ENCODE measurements around the gene CTNNA3. TPM values are rescaled to one million over a fixed set of nuclear protein-coding genes. Genes with fewer than 3 reads are reported as not detected.
A peak's percentile ranks its signal among the peaks of the same experiment; 100 is the strongest.

CTNNA3 gene
- total and polyA plus RNA-seq, 2 donors (not counting 1 experiment from before 2014, with no cell fraction given), result not detected

DNA sequence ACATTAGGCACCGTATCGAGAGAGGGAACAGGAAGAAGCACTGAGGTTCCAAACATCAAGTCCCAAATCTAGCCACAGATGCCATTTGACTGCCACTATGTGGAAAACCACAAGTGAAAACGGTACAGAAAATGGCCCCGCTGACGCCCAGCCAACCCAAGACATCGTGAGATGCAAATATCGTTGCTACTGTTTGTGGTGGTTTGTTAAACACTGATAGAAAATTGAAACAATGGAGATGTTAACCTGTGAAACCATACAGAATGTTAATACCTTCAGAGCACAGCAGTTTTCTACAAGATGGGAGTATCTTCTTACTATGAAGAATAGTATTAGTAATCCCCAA is 922.5 kb downstream of the CTNNA3 start:
- no peaks in the 10 kb centered on the region for H3K9me3 ChIP-seq (ENCODE audit: control insufficient read depth, insufficient read depth, low read depth, low read length)
- H2AFZ ChIP-seq (ENCODE audit: low read length), result peak overlapping the region; percentile 66
- H3K4me1 ChIP-seq (ENCODE audit: control insufficient read depth, extremely low read depth, insufficient read depth, low read length), result no peaks in the 10 kb centered on the region
- no peaks in the 10 kb centered on the region for H3K79me2 ChIP-seq (ENCODE audit: control insufficient read depth, insufficient read depth, low read length)
- DNase-seq (ENCODE audit: low read depth in 2 of 2), result no peak
- H4K20me1 ChIP-seq (ENCODE audit: control insufficient read depth, extremely low read depth, insufficient read depth, low read length), result no peaks in the 10 kb centered on the region
- no peak overlapping the region for H3K4me3 ChIP-seq (replicated peaks in 1 of 4; ENCODE audit: control extremely low read depth in 1 of 4, insufficient read depth in 1 of 4, low read depth in 3 of 4, low read length in 4 of 4)
- H3K4me2 ChIP-seq (ENCODE audit: extremely low read depth, insufficient read depth, low read length), result no peak overlapping the region
- no peak overlapping the region for H3K27ac ChIP-seq (ENCODE audit: insufficient read depth, low read length)
- H3K9ac ChIP-seq (ENCODE audit: insufficient read depth, low read length), result no peak overlapping the region
- no peaks in the 10 kb centered on the region for H3K27me3 ChIP-seq (ENCODE audit: control insufficient read depth, insufficient read depth, low read length)
- H3K36me3 ChIP-seq (ENCODE audit: control insufficient read depth, insufficient read depth, low read length), result no peaks in the 10 kb centered on the region
- no peak for TF ChIP-seq EZH2 (IDR thresholded peaks at IDR 0.05; ENCODE audit: low read length, missing control alignments)
- TF ChIP-seq, protein P1, sequence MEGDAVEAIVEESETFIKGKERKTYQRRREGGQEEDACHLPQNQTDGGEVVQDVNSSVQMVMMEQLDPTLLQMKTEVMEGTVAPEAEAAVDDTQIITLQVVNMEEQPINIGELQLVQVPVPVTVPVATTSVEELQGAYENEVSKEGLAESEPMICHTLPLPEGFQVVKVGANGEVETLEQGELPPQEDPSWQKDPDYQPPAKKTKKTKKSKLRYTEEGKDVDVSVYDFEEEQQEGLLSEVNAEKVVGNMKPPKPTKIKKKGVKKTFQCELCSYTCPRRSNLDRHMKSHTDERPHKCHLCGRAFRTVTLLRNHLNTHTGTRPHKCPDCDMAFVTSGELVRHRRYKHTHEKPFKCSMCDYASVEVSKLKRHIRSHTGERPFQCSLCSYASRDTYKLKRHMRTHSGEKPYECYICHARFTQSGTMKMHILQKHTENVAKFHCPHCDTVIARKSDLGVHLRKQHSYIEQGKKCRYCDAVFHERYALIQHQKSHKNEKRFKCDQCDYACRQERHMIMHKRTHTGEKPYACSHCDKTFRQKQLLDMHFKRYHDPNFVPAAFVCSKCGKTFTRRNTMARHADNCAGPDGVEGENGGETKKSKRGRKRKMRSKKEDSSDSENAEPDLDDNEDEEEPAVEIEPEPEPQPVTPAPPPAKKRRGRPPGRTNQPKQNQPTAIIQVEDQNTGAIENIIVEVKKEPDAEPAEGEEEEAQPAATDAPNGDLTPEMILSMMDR (conservative IDR thresholded peaks at IDR 0.05 in 1 of 2, IDR thresholded peaks at IDR 0.05 in 1 of 2; ENCODE audit: low read depth in 1 of 2, low read length in 2 of 2), result no peak

- Histone ChIP-seq H3K27me3 (ENCODE audit: control insufficient read depth, insufficient read depth, low read length) (no peaks in the 10 kb centered on the region), H4K20me1 (ENCODE audit: control insufficient read depth, extremely low read depth, insufficient read depth, low read length) (no peaks in the 10 kb centered on the region), H3K4me3 (replicated peaks in 1 of 4; ENCODE audit: control extremely low read depth in 1 of 4, insufficient read depth in 1 of 4, low read depth in 3 of 4, low read length in 4 of 4) (no peak overlapping the region), H3K27ac (ENCODE audit: insufficient read depth, low read length) (no peak overlapping the region), H3K36me3 (ENCODE audit: control insufficient read depth, insufficient read depth, low read length) (no peaks in the 10 kb centered on the region), H2AFZ (ENCODE audit: low read length) (peak overlapping the region; percentile 66), H3K4me1 (ENCODE audit: control insufficient read depth, extremely low read depth, insufficient read depth, low read length) (no peaks in the 10 kb centered on the region), H3K9ac (ENCODE audit: insufficient read depth, low read length) (no peak overlapping the region), H3K79me2 (ENCODE audit: control insufficient read depth, insufficient read depth, low read length) (no peaks in the 10 kb centered on the region), H3K9me3 (ENCODE audit: control insufficient read depth, insufficient read depth, low read depth, low read length) (no peaks in the 10 kb centered on the region), H3K4me2 (ENCODE audit: extremely low read depth, insufficient read depth, low read length) (no peak overlapping the region)
- TF ChIP-seq, protein P1 (conservative IDR thresholded peaks at IDR 0.05 in 1 of 2, IDR thresholded peaks at IDR 0.05 in 1 of 2; ENCODE audit: low read depth in 1 of 2, low read length in 2 of 2), result no peak
- TF ChIP-seq EZH2 (IDR thresholded peaks at IDR 0.05; ENCODE audit: low read length, missing control alignments), result no peak
- peak; percentile 18 to 47 for DNase-seq (ENCODE audit: low read depth in 2 of 2)
These were observed 923.2 kb downstream of the CTNNA3 start for GRCh38 chr10:66772548-66773471.

DNA sequence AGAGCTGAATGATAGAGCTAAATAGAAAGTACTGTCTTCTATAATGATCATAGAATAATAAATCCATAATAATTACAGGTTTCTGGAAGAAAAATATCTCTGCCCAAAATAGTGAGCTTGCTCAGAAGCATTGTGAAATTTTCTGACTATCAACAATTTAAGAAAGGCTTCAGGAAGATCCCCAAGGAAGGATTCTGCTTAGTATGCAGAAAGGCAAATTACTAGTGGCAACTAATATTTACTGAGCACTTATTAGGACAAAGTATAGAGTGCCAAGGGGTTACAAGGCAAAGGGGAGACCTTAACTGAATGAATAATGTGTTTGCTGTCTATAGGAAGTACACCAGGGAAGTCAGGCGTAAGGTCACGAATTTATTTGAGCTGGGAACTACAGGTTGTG is 928.3 kb downstream of the CTNNA3 start:
- Histone ChIP-seq H4K20me1 (ENCODE audit: control insufficient read depth, extremely low read depth, insufficient read depth, low read length) (no peaks in the 10 kb centered on the region), H3K27me3 (ENCODE audit: control insufficient read depth, insufficient read depth, low read length) (no peaks in the 10 kb centered on the region), H2AFZ (ENCODE audit: low read length) (no peak overlapping the region), H3K27ac (ENCODE audit: insufficient read depth, low read length) (no peak overlapping the region), H3K9me3 (ENCODE audit: control insufficient read depth, insufficient read depth, low read depth, low read length) (no peaks in the 10 kb centered on the region), H3K36me3 (ENCODE audit: control insufficient read depth, insufficient read depth, low read length) (no peaks in the 10 kb centered on the region), H3K4me2 (ENCODE audit: extremely low read depth, insufficient read depth, low read length) (no peak overlapping the region), H3K4me1 (ENCODE audit: control insufficient read depth, extremely low read depth, insufficient read depth, low read length) (no peaks in the 10 kb centered on the region), H3K79me2 (ENCODE audit: control insufficient read depth, insufficient read depth, low read length) (no peaks in the 10 kb centered on the region), H3K9ac (ENCODE audit: insufficient read depth, low read length) (no peak overlapping the region), H3K4me3 (replicated peaks in 1 of 4; ENCODE audit: control extremely low read depth in 1 of 4, insufficient read depth in 1 of 4, low read depth in 3 of 4, low read length in 4 of 4) (no peak overlapping the region)
- no peak for TF ChIP-seq EZH2 (IDR thresholded peaks at IDR 0.05; ENCODE audit: low read length, missing control alignments)
- TF ChIP-seq, protein P1 (conservative IDR thresholded peaks at IDR 0.05 in 1 of 2, IDR thresholded peaks at IDR 0.05 in 1 of 2; ENCODE audit: low read depth in 1 of 2, low read length in 2 of 2), result no peak
- no peak for DNase-seq (ENCODE audit: low read depth in 2 of 2)
